ENCODE measurements around the gene CELA3B.

DNA sequence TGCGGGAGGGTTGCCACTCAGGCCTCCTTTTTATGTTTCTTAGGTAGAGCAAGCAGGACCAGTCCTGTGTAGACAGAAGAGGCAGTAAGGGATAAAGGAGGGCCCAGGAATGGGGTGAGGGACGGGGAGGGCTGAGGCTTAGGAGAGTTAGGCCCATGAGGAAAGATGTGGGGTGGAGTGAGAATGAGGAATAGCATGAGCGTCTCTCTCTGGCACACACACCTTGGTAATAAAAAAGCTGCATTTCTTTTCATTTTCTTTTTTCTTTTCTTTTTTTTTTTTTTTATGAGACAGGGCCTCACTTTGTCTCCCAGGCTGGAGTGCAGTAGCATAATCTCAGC lies 32.1 kb upstream of the CELA3B start:
- TF ChIP-seq, protein P1, sequence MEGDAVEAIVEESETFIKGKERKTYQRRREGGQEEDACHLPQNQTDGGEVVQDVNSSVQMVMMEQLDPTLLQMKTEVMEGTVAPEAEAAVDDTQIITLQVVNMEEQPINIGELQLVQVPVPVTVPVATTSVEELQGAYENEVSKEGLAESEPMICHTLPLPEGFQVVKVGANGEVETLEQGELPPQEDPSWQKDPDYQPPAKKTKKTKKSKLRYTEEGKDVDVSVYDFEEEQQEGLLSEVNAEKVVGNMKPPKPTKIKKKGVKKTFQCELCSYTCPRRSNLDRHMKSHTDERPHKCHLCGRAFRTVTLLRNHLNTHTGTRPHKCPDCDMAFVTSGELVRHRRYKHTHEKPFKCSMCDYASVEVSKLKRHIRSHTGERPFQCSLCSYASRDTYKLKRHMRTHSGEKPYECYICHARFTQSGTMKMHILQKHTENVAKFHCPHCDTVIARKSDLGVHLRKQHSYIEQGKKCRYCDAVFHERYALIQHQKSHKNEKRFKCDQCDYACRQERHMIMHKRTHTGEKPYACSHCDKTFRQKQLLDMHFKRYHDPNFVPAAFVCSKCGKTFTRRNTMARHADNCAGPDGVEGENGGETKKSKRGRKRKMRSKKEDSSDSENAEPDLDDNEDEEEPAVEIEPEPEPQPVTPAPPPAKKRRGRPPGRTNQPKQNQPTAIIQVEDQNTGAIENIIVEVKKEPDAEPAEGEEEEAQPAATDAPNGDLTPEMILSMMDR (IDR thresholded peaks at IDR 0.05), result no peak
- TF ChIP-seq POLR2A (IDR thresholded peaks at IDR 0.05), result no peak

Data from body of pancreas (tissue), 4 donors.